Endodermal cell (in vitro differentiated cells): Measurements from ENCODE around the gene BTNL2. TPM values are rescaled to one million over a fixed set of nuclear protein-coding genes. Genes with fewer than 3 reads are reported as not detected.

ENCODE experiments used
- DNase-seq: peaks from one replicate; pipeline ENCODE4 v3.0.0-alpha.2; 2017
- H3K27ac ChIP-seq: 2 replicates; pipeline ENCODE4 v1.5.1; 2013; ENCODE audit warnings: mild to moderate bottlenecking, low read depth, low read length, moderate library complexity
- H3K27me3 ChIP-seq: 2 replicates; pipeline ENCODE4 v1.6.1; 2013; ENCODE audit warnings: mild to moderate bottlenecking, low read length, moderate library complexity; ENCODE audit not compliant: insufficient read depth, control insufficient read depth, poor library complexity, severe bottlenecking
- H3K36me3 ChIP-seq: 2 replicates; pipeline ENCODE4 v1.7.0; 2013; ENCODE audit warnings: mild to moderate bottlenecking, low read length, moderate library complexity; ENCODE audit not compliant: control insufficient read depth, insufficient read depth
- H3K4me1 ChIP-seq: one replicate; pipeline ENCODE4 v1.7.0; 2013; ENCODE audit warnings: low read length; ENCODE audit not compliant: control insufficient read depth, insufficient read depth
- H3K4me3 ChIP-seq: 2 replicates; pipeline ENCODE4 v1.5.1; 2013; ENCODE audit warnings: mild to moderate bottlenecking, low read length, moderate library complexity
- H3K9ac ChIP-seq: 2 replicates; pipeline ENCODE4 v1.6.1; 2013; ENCODE audit warnings: mild to moderate bottlenecking, low read length, moderate library complexity; ENCODE audit not compliant: poor library complexity, severe bottlenecking; ENCODE audit errors: extremely low read depth
- H3K9me3 ChIP-seq: 2 replicates; pipeline ENCODE4 v1.6.1; 2013; ENCODE audit warnings: mild to moderate bottlenecking, low read length, moderate library complexity; ENCODE audit not compliant: control insufficient read depth
- H3K27ac Mint-ChIP-seq: 2 replicates; pipeline ENCODE4 v1.8.0; 2020; ENCODE audit warnings: mixed read lengths
- H3K27me3 Mint-ChIP-seq: 2 replicates; pipeline ENCODE4 v1.8.0; 2021; ENCODE audit warnings: mild to moderate bottlenecking, mixed read lengths; ENCODE audit not compliant: insufficient read depth
- H3K36me3 Mint-ChIP-seq: 2 replicates; pipeline ENCODE4 v1.8.0; 2020; ENCODE audit warnings: low read depth, mixed read lengths
- H3K4me1 Mint-ChIP-seq: 2 replicates; pipeline ENCODE4 v1.8.0; 2020; ENCODE audit warnings: mixed read lengths
- H3K4me3 Mint-ChIP-seq: 2 replicates; pipeline ENCODE4 v1.8.0; 2020; ENCODE audit warnings: mild to moderate bottlenecking, moderate library complexity, mixed read lengths
- H3K9me3 Mint-ChIP-seq: 2 replicates; pipeline ENCODE4 v1.8.0; 2020; ENCODE audit warnings: mild to moderate bottlenecking, mixed read lengths
- CTCF ChIP-seq: fragments of 200-600 bp; sonication (generic); conservative IDR thresholded peaks from 2 replicates; pipeline ENCODE4 v1.5.0; 2021; ENCODE audit warnings: antibody characterized with exemption, mild to moderate bottlenecking
- WGBS, 2 experiments: methylation state at CpG; one replicate each; pipeline versions ENCODE4 v1.1.5 to v1.1.7; 2013; ENCODE audit warnings: missing lambda C conversion rate in 2 of 2, mixed read lengths in 1 of 2; ENCODE audit not compliant: insufficient coverage in 1 of 2, insufficient read length in 1 of 2; 5-methylcytosine and 5-hydroxymethylcytosine counted together
- total RNA-seq, 2 donors: library from RNA; stranded (reverse); fragmentation: NEBNext Ultra II Directional in 1 of 2; extraction: Animal tissue kit (Norgen Biotek cat#: 25700) in 1 of 2; gene quantifications; 2 replicates in 1 of 2; 3 replicates in 1 of 2; pipeline ENCODE4 v1.2.1, GENCODE V29; 2021

Gene BTNL2
- total RNA-seq, 2 donors from 2014 or later: not detected

- Histone ChIP-seq H3K9ac (no peak overlapping the region), H3K4me1 (no peaks in the 10 kb centered on the region), H3K9me3 (no peaks in the 10 kb centered on the region), H3K4me3 (no peak overlapping the region), H3K27me3 (no peaks in the 10 kb centered on the region), H3K27ac (no peak overlapping the region), H3K36me3 (no peaks in the 10 kb centered on the region)
- peaks cover 4% of the 10 kb centered on the region for H3K27me3 Mint-ChIP-seq
- no peak for DNase-seq
- H3K4me1 Mint-ChIP-seq: no peaks in the 10 kb centered on the region
- 100% methylated on average over 1 of the region's 1 CpG; no CpG with 5 or more reads in 1 of the 2 experiments for WGBS, 2 experiments
- H3K9me3 Mint-ChIP-seq: peaks cover 13% of the 10 kb centered on the region
- H3K36me3 Mint-ChIP-seq: no peaks in the 10 kb centered on the region
- no peak overlapping the region for H3K4me3 Mint-ChIP-seq
- TF ChIP-seq CTCF: no peak
- no peak overlapping the region for H3K27ac Mint-ChIP-seq
These were observed 20.9 kb downstream of the BTNL2 start for GRCh38 chr6:32386040-32386439.

- no peaks in the 10 kb centered on the region for H3K27me3 ChIP-seq
- 52% methylated on average over 1 of the region's 1 CpG; no CpG with 5 or more reads in 1 of the 2 experiments for WGBS, 2 experiments
- Mint-ChIP-seq H3K27ac (no peak overlapping the region), H3K4me1 (no peaks in the 10 kb centered on the region), H3K9me3 (peaks cover 13% of the 10 kb centered on the region), H3K4me3 (no peak overlapping the region), H3K27me3 (no peaks in the 10 kb centered on the region), H3K36me3 (no peaks in the 10 kb centered on the region)
- no peak overlapping the region for H3K9ac ChIP-seq
- H3K4me1 ChIP-seq: no peaks in the 10 kb centered on the region
- H3K9me3 ChIP-seq: no peaks in the 10 kb centered on the region
- no peak overlapping the region for H3K4me3 ChIP-seq
- H3K27ac ChIP-seq: no peak overlapping the region
- no peaks in the 10 kb centered on the region for H3K36me3 ChIP-seq
- TF ChIP-seq CTCF: no peak
- DNase-seq: no peak
These were observed 24.1 kb downstream of the BTNL2 start for GRCh38 chr6:32382757-32383420.

- peaks cover 3% of the 10 kb centered on the region for H3K27me3 Mint-ChIP-seq
- H3K27ac Mint-ChIP-seq: no peak overlapping the region
- H3K36me3 ChIP-seq: no peaks in the 10 kb centered on the region
- 71 to 100% methylated on average over 1 to 2 of the region's 2 CpGs for WGBS, 2 experiments
- H3K36me3 Mint-ChIP-seq: no peaks in the 10 kb centered on the region
- no peak overlapping the region for H3K9ac ChIP-seq
- H3K4me3 Mint-ChIP-seq: no peak overlapping the region
- H3K4me1 Mint-ChIP-seq: no peaks in the 10 kb centered on the region
- no peak overlapping the region for H3K4me3 ChIP-seq
- no peaks in the 10 kb centered on the region for H3K9me3 ChIP-seq
- DNase-seq: no peak
- no peak for TF ChIP-seq CTCF
- H3K9me3 Mint-ChIP-seq: peaks cover 6% of the 10 kb centered on the region
- no peaks in the 10 kb centered on the region for H3K27me3 ChIP-seq
- no peaks in the 10 kb centered on the region for H3K4me1 ChIP-seq
- H3K27ac ChIP-seq: no peak overlapping the region
These were observed 27.4 kb downstream of the BTNL2 start for GRCh38 chr6:32379545-32379944.
